Right ventricle myocardium superior (tissue), 1 donor: Measurements from ENCODE around the gene SLC25A17. TPM values are rescaled to one million over a fixed set of nuclear protein-coding genes. Genes with fewer than 3 reads are reported as not detected.
"Not testable (repeated sequence)": the region's sequence is repeated elsewhere in the genome, so short reads cannot be mapped to it uniquely, and the experiment has no call there.

Source experiments
- ATAC-seq: fragments of 200-7000 bp; cut with Tn5 transposase; one replicate; pipeline ENCODE4 v1.9.1; 2020; ENCODE audit warnings: mild to moderate bottlenecking; ENCODE audit not compliant: poor library complexity
- DNase-seq: peaks from one replicate; pipeline ENCODE4 v3.0.0-alpha.2; 2020
- intact Hi-C: fragments of 100-400 bp; cut with DNase I; formaldehyde crosslinking; loops from one replicate; pipeline ENCODE4 v1.11.2; 2022
- microRNA-seq: library from miRNA; unstranded; fragments of <30 nt; microRNA quantifications from one replicate; pipeline ENCODE4 v1.2.0, GENCODE V29; 2020
- total RNA-seq: library from RNA; stranded (reverse); fragmentation: NEBNext Ultra II Directional; extraction: Animal tissue kit (Norgen Biotek cat#: 25700); gene quantifications from one replicate; pipeline ENCODE4 v1.2.1, GENCODE V29; 2021
- donor health status: DM: no; HTN: yes; CAD: no; lungs with severe emphysema.

The SLC25A17 gene
- total RNA-seq, 1 donor from 2014 or later: 3.3 TPM

DNA sequence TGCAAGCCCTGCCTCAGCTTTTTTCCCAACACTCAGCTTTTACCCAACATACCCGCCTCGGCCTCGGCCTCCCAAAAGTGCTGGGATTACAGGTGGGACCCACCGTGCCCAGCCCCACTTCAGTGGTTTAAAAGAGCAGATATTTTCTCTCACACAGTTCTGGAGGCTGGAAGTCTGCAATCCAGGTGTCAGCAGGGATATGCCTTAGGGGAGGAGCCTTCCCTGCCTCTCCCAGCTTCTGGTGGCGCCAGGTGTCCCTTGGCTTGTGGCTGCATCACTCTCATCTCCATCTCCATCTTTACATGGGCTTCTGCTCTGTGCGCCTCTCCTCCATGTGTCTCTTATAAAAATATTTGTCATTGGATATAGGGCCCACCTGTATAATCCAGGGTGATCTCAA, 89.9 kb downstream of the SLC25A17 start:
- intact Hi-C loops: no loop called here
- ATAC-seq: no peak

DNA sequence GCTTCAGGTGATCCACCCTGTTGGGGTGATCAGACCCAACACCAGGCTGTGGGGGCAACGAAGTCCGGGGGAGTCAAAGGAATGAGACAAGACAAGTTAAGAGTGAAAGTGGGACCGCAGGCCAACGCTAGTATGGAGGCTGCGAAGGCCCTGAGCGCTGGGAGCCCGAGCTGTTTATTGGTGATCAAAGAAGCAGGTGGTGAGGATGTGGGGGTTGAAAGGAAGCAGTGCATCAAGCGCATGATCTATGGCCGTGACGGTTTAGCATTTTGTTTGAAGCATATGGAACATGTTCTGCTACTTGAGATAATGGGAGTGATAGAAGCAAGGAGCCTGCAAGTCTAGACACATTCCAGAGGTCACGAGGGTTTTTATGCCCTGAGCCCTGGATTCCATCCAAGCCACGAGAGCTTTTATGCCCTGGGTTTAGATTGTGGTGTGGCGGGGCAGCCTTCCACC, 90.4 kb downstream of the SLC25A17 start:
- ATAC-seq: peak; percentile 17
- intact Hi-C loops: no loop called here
- DNase-seq: no peak

More for the DNA sequence above, 89.9 kb downstream of the SLC25A17 start:
- DNase-seq: no peak

DNA sequence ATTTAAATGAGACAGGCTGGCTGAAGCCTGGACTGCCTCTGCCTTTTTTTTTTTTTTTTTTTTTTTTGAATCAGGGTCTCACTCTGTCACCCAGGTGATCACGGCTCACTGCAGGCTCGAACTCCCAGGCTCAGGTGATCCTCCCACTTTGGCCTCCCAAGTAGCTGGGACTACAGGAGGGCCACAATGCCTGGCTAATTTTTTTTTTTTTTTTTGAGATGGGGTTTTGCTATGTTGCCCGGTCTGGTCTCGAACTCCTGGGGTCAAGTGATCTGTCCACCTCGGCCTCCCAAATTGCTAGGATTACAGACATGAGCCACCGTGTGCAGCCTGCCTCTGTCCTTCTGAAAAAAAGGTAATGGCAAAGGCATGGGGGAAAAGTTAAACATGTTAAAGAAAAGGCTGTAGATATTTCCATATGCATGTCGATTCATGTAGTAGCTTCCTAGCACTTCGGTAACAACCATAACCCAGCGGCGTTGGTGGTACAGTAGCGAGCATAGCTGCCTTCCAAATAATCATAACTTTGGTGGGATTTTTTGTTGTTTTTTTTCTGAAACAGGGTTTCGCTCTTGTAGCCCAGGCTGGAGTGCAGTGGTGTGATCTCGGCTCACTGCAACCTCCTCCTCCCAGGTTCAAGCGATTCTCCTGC, 91.1 kb downstream of the SLC25A17 start:
- ATAC-seq: no peak

DNA sequence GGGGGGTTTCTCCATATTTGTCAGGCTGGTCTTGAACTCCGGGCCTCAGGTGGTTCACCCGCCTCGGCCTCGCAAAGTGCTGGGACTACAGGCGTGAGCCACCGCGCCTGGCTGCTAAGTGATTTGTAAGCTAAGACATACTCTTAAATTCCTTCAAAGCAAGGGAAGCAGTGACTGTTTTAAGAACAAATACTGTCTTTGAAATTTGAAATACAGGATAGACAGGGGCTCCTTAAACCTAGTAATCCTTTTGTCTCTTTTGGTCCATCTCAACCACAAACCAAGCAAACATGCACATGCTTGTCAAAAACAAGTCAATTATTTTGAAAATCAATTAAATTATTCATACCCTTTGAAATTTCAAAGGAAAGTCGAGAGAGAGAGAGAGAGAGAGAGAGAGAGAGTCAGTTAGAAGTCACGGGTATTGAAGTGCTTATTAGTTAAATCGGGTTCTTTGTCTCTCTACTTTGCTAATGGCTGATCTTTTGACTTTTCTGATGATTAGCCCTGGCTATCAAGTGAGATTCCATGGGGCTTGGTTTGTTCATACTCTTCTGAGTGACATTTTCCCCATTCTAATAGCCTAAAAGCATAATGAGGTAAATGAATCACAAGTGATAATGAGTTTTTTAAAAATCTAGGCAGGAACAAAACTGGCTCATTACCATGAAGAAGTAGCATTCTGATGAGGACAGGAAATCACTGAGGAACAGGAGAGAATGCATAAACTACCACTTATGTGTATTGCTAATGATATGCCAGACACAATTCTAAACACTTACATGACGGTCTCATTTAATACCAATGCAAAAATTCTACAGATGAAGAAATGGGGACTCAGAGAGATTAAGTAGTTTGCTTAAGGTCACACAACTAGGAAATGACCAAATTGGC, 91.8 kb downstream of the SLC25A17 start:
- DNase-seq (no peak), ATAC-seq (no peak)
- intact Hi-C loops: no loop called here

More for the DNA sequence above, 91.1 kb downstream of the SLC25A17 start:
- intact Hi-C loops: no loop called here
- DNase-seq: no peak

DNA sequence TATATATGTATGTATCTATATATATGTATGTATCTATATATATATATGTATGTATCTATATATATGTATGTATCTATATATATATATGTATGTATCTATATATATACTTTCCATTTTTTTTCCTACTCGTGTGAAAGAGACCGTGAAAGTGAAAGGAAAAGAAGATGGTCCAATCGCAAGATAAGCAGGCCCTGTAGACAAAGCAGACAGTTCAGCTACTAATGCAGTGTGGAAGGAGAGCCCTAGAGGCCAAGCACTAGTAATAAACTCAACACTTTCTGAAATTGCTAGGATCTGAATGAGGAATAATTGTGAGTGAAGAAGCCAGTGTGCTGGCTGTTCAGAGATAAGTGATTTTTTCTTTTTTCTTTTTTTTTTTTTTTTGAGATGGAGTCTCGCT, 92.6 kb downstream of the SLC25A17 start:
- no peak for ATAC-seq
- DNase-seq: no peak
- intact Hi-C loops: no loop called here

DNA sequence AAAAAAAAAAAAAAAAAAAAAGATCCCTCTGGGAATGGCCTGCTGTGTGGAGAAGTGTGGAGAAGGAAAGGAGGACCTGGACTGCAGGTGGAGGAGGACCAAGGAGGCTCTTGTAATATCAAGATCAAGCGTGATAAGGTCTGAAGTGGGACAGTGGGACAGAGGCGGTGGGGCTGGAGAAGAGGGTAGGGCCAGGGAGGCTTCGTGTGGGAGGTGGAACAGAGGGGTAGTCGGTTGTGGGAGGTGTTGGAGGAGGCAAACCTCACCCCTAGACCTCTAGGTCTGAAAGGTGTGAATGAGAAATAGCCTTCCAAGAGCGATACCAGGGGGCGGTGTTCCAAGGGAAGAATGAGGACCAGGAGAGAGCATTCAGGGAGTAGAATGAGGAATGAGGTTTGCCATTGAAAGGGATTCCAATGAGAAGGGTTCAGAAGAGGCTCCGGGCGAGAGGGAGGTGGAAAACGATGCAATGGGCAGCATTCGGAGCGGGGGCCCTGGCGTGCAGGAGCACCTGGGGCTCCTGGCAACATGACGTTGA, 95.7 kb downstream of the SLC25A17 start:
- no peak for ATAC-seq
- DNase-seq: no peak
- intact Hi-C loops: no loop called here

DNA sequence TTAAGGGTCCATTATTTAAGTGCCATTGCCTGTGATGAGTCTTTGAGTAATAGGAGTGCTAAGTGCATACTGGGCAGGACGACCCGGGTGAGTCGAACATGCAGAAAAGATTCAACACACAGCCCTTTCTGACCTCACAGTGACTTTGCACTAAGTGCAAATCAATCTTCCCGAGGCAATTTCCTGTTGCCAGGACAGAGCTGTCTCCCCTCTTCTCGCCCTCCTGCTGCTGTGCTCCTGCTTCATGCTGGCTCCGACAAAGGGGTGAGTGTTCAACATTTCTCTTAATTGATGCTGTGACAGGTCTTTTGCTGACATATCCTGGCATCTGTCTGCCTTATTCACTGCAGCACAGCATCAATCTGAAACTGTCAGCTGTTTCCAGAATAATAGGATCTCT, 97.9 kb downstream of the SLC25A17 start:
- DNase-seq: no peak
- ATAC-seq: no peak
- intact Hi-C loops: no loop called here

DNA sequence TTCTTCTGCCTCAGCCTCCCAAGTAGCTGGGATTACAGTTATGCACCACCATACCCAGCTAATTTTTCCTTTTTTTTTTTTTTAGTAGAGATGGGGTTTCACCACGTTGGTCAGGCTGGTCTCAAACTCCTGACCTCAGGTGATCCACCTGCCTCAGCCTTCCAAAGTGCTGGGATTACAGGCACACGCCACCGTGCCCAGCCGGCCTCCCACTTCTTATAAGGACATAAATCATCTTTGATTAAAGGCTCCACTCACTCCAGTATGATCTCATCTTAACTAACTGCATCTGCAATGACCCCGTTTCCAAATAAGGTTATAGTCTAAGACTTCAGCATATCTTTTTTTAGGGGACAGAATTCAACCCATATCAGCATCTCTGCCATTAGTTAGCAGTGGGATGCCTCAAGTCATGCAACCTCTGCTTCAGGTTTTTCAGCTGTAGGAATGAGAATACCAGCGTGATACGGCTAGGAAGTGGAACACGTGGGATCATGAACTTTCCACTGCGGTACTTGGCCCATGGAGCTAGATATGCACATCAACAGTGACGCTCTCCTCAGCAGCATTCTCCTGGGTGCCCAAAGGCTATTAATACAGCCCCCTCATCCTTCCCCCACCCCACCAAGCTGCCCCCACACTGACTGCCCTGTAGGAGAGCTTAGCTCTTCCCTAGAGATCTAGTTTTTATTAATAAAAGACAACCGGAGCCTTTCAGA, 98.4 kb downstream of the SLC25A17 start:
- intact Hi-C loops: no loop called here
- DNase-seq (no peak), ATAC-seq (peak; percentile 43)

DNA sequence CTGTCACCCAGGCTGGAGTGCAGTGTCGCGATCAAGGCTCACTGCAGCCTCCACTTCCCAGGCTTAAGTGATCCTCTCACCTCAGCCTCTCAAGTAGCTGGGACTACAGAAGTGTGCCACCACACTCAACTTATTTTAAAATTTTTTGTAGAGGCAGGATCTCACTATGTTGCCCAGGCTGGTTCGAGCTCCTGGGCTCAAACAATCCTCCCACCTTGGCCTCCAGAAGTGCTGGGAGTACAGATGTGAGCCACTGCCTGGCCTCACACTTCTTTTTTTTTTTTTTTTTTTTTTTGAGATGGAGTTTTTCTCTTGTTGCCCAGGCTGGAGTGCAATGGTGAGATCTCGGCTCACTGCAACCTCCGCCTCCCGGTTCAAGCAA, 99.0 kb downstream of the SLC25A17 start:
- intact Hi-C loops, DNase-seq, ATAC-seq: not testable (repeated sequence)

Small RNA genes lying within 50 kb of the gene (microRNA-seq; reads per million reads assigned to microRNA genes)
- 0.97 reads per million for gene MIR4766

Other genes starting within 250 kb of the SLC25A17 start
- 26.4 TPM for gene MRTFA, start 182.6 kb downstream of the SLC25A17 start, total RNA-seq
- gene MCHR1, start 139.9 kb downstream of the SLC25A17 start, total RNA-seq: 0.54 TPM
- 206 TPM for gene ST13, start 37.3 kb upstream of the SLC25A17 start, total RNA-seq
- 21.9 TPM for gene XPNPEP3, start 37.8 kb upstream of the SLC25A17 start, total RNA-seq
- not detected for gene DNAJB7, start 42.8 kb upstream of the SLC25A17 start, total RNA-seq
- gene RBX1, start 132.0 kb upstream of the SLC25A17 start, total RNA-seq: 65.7 TPM